ENCODE results near the gene SEM1.

DNA sequence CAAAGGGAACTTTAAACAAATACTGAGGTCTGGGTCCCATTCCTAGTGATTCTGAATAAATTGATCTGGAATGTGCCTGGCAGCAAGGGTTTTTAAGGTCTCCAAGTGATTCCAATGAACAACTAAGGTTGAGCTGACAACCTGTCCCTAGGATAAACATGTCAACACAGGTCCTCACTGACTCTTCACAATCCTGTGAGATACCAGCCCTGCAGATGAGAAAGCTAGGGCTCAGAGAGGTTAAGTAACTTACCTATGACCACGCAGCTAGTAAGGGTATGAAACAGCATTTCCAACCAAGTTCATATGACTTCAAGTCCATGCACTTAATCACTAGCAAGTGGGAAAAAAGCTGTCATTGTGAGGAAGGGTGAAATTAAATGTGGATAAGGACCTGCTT, 44.0 kb downstream of the SEM1 start:
- no peak for TF ChIP-seq POLR2A (IDR thresholded peaks at IDR 0.05; ENCODE audit: low read length)
- no peak for TF ChIP-seq CTCF (IDR thresholded peaks at IDR 0.05)
- no peak for TF ChIP-seq REST (IDR thresholded peaks at IDR 0.05)
- no peak for TF ChIP-seq EP300 (IDR thresholded peaks at IDR 0.05)
- TF ChIP-seq USF2 (IDR thresholded peaks at IDR 0.05): no peak
- TF ChIP-seq, protein P1, sequence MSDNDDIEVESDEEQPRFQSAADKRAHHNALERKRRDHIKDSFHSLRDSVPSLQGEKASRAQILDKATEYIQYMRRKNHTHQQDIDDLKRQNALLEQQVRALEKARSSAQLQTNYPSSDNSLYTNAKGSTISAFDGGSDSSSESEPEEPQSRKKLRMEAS (IDR thresholded peaks at IDR 0.05): no peak
- no peak for TF ChIP-seq ZSCAN20 (CRISPR knock-in tag; IDR thresholded peaks at IDR 0.05)
- no peak for TF ChIP-seq RFX5 (IDR thresholded peaks at IDR 0.05)

Data from A549 (cell line).